RCC 7860 (cell line): ENCODE results near the gene BCORL1.

Experiments used
- DNase-seq: peaks from one replicate; pipeline ENCODE4 v3.0.0-alpha.2; 2015; ENCODE audit warnings: low spot score
- FAIRE-seq: peaks from 2 replicates; lab custom pipeline; 2012; peaks lifted over from hg19 to GRCh38; lab: Jason Lieb, UNC

The BCORL1 gene

DNA sequence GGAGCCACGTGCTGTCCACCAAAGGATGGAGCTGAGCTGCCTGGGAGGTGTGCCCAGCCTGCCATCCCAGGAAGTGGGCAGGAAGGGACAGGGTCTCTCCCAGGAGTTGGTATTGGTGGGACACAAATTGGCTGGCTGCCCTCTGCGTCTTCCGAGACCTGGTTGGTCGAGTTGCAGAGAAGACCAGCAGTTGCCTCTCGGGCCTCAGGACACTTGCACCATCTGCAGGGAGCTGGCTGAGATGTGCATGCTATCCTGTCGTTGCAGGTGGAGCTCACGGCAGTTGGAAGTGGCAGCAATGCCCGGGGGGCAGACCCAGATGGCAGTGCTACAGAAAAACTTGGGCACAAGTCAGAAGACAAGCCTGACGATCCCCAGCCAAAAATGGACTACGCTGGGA, 30.2 kb downstream of the BCORL1 start:
- no peak for FAIRE-seq
- DNase-seq, result no peak

DNA sequence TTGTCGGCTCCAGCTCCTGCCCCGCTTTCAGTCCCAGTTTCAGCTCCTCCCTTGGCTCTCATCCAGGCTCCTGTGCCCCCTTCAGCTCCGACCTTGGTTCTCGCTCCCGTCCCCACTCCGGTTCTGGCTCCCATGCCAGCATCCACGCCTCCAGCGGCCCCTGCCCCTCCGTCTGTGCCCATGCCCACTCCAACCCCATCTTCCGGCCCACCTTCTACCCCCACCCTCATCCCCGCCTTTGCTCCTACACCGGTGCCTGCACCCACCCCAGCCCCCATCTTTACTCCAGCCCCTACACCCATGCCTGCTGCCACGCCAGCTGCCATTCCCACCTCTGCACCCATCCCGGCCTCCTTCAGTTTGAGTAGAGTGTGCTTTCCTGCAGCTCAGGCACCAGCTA, 31.2 kb downstream of the BCORL1 start:
- FAIRE-seq (no peak), DNase-seq (no peak)

DNA sequence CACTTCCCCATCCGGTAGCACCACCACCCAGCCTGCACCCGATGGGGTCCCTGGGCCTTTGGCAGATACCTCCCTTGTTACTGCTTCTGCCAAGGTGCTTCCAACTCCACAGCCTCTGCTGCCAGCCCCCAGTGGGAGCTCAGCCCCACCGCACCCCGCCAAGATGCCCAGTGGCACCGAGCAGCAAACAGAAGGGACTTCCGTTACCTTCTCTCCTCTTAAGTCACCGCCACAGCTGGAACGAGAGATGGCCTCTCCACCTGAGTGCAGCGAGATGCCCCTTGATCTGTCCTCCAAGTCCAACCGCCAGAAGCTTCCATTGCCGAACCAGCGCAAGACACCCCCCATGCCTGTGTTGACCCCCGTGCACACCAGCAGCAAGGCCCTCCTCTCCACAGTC, 31.9 kb downstream of the BCORL1 start:
- DNase-seq, result no peak
- FAIRE-seq, result no peak

DNA sequence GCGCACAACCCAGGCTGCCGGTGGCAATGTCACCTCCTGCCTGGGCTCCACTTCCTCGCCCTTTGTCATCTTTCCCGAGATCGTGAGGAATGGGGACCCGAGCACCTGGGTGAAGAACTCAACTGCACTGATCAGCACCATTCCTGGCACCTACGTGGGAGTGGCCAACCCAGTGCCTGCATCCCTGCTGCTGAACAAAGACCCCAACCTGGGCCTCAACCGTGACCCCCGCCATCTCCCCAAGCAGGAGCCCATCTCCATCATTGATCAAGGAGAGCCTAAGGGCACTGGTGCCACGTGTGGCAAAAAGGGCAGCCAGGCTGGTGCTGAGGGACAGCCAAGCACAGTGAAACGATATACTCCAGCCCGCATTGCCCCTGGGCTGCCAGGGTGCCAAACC, 32.3 kb downstream of the BCORL1 start:
- no peak for FAIRE-seq
- no peak for DNase-seq

DNA sequence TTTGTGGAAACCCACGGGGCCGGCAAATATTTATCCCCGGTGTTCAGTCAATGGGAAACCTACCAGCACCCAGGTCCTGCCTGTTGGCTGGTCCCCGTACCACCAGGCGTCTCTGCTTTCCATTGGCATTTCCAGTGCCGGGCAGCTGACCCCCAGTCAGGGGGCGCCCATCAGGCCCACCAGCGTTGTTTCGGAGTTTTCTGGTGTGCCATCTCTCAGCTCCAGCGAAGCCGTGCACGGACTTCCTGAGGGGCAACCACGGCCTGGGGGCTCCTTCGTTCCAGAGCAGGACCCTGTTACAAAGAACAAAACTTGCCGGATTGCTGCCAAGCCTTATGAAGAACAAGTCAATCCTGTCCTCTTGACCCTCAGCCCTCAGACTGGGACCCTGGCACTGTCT, 32.7 kb downstream of the BCORL1 start:
- no peak for FAIRE-seq
- no peak for DNase-seq

DNA sequence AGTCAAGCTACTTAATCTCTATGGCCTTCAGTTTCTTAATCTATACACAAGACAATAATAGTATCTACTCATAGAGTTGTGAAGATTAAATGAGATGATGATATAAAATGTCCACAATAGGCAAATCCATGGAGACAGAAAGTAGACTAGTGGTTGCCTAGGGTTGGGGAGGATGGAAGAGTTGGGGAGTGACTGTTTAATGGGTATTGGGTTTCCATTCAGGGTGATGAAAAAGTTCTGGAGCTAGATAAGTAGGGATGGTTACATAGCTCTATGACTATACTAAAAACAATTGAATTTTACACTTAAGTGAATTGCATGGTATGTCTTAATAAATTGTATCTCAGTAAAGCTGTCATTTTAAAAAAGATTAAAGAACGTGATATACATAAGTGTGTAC, 35.7 kb downstream of the BCORL1 start:
- FAIRE-seq, result no peak
- no peak for DNase-seq

DNA sequence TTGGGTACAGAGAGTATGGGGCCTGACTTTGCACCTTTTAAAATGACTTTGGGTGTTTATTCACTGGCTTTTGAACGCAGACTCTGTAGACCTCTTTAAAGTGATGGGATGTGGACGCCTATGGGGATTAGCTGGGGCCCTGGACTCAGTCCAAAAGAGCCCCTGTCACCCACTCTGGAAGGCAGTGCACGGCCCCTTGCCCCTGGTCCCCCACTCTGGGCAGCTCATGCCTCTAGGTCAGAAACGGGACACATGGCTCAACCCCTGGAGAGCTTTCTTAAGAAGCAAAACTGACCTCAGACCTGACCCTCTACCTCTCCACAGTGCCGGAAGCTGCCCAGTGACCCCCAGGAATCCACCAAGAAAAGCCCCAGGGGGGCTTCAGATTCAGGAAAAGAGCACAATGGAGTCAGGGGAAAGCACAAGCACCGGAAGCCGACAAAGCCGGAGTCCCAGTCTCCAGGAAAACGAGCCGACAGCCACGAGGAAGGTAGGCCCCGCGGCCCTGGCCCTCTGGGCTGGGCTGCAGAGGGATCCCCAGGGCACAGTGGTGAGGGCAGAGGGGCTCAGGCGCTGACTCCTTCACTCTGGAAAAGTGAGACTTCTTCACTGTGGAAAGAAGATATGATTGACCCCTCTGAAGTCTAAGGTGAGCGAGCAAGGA, 38.4 kb downstream of the BCORL1 start:
- DNase-seq (no peak), FAIRE-seq (no peak)

DNA sequence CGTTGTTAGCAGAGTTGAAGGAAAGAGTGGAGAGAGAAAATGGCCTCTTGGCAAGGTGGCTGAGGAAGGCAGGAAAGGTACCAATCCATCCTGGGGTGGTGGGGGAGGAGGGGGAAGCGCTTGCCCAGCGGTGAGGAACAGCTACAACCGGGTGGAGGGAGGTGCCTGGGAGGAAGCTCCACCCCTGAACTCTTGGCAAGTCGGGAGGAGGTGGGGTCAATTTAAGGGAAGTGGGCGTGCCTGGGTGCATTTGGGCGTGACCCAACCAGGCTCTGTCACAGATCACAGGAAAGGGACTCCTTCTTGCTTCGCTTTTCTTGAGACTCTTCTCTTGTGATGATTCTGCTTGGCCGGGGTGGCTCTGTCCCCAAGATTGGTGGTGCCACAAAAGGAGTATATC, 41.7 kb downstream of the BCORL1 start:
- DNase-seq (peak; percentile 8), FAIRE-seq (no peak)

DNA sequence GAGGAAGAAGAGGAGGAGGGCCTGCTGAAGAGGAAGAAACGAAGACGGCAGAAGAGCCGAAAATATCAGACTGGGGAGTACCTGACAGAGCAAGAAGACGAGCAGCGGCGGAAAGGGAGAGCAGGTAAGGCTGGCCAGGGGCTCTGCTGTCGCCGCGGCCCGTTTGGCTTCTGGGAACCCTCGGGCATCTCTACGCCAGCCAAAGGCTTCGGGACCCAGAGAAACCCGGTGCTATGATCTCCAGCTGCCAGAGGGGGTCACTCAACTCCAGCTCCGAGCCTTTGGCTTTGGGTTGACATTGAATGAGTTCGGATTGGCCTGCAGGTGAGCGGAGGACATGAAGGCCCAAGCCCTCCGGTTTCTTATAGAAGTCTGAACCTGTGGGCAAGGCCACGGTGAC, 42.8 kb downstream of the BCORL1 start:
- FAIRE-seq (no peak), DNase-seq (no peak)

DNA sequence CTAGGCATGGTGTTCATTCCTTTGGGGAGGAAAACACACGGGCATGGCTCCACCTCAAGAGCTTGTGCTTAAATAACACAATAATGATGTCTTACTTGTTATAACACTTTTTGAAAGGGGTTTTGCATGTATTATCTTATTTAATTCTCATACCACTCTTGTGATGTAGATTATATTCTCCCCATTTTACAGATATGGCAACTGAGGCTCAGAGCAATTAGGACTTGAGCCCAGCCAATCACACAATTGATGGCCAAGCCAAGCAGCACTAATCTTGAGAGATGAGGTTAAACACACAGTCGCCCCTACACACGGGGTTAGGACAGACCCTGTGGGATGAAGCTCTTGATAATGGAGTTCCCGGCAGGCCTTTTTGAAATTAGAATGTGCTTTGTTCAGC, 45.1 kb downstream of the BCORL1 start:
- DNase-seq, result no peak
- no peak for FAIRE-seq

DNA sequence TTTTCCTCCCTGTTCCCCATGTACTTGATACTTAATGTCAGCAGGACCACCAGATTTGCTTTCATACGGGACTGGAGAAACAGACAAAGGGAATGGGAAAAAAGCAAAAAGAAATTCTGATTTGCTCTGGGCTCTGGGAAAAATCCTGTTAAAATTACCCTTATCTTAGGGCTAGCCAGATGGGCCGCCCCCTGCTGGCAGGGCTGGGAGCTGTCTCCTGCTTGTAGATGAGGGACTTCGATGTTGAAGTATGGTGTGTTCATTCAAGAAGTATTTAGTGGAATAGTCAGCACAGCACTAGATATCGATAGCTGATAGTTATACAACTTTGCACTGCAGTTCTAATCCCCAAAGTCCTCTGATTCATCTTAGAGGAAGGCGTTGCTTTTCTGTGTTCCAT, 45.8 kb downstream of the BCORL1 start:
- FAIRE-seq (no peak), DNase-seq (no peak)

DNA sequence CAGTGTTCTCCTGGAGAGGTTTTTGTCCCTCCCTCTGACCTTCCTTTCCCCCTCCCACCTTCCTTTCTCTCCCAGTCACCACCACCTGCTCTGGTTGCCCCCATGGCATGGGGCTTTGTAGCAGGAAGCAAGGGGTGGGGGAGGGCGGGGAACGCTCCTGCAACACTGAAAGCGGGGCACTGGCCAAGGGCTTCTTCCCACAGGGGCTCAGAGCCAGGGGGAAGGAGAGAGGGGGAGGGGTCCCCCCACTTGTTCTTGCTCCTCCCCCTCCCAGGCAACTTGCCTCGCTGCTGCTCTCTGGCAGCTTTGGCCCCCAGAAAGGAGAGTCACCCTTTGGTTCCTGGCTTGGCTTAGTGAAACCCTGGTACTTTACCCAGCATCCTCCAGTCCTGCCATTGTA, 48.4 kb downstream of the BCORL1 start:
- FAIRE-seq, result no peak
- DNase-seq, result no peak

DNA sequence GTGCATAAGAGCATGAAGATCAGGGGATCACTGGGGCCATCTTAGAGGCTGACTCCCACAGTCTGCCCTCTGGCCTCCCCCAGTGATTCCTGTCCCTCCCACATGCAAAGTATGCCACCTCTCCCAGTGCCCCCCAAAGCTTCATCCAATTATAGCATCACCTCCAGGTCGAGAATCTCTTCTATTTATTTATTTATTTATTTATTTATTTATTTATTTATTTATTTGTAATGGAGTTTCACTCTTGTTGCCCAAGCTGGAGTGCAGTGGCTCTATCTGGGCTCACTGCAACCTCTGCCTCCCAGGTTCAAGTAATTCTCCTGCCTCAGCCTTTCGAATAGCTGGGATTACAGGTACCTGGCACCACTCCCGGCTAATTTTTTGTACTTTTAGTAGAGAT, 50.1 kb downstream of the BCORL1 start:
- no peak for FAIRE-seq

DNA sequence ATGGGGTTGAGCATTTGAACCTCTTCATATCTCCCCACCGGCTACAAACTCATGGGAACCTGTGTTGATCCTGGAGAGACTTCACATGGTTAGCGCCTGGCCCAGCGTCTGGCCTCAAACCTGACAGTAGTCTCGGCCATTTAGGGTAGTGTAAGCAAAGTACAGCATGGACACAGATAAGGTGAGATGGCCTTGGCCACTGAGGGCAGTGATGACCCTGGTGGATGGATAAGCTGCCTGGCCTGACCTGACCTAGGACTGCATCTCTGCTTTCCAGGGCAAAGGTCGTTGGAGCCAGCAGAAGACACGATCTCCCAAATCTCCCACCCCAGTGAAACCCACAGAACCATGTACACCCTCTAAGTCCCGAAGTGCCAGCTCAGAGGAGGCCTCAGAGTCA, 51.7 kb downstream of the BCORL1 start:
- no peak for DNase-seq
- no peak for FAIRE-seq

More for the DNA sequence above, 50.1 kb downstream of the BCORL1 start:
- DNase-seq, result no peak

DNA sequence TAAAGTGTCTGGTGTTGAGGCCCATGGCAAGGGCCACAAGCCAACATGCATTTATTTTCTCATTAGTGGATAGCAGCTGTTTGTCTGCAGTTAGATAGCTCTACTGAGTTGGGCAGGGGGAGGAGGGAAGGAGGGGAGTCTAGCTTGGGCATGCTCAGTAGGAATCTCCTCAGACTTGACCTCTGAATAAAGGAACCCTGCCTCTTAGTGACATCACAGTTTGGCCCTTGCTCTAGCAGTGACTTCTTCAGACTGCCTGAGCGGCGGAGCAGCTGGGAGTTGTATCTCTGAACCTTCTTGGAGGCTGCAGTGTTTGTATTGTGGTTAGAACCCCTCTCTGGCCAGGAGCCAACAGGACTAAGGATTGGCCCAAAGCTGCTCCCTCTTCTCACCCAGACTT, 57.4 kb downstream of the BCORL1 start:
- FAIRE-seq, result no peak
- no peak for DNase-seq

DNA sequence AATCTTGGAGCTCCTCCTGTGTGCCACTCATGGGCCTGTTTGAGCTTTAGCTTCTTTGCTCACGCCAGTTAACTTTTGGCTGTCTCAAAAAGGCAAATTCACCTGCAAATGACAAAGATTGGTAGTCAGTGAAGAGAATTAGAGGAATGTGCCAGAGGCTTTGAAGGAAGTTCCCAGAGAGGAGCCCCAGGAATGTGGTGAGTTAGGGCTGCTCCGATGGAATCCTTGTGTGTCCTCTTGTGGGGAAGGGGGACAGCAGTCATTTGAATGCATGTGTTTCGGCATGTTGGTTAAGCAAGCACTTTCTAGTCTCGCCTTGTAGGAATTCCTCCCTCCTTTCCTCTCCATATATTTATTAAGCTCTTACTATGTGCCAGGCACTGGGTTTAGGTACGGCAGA, 65.0 kb downstream of the BCORL1 start:
- DNase-seq (no peak), FAIRE-seq (no peak)

DNA sequence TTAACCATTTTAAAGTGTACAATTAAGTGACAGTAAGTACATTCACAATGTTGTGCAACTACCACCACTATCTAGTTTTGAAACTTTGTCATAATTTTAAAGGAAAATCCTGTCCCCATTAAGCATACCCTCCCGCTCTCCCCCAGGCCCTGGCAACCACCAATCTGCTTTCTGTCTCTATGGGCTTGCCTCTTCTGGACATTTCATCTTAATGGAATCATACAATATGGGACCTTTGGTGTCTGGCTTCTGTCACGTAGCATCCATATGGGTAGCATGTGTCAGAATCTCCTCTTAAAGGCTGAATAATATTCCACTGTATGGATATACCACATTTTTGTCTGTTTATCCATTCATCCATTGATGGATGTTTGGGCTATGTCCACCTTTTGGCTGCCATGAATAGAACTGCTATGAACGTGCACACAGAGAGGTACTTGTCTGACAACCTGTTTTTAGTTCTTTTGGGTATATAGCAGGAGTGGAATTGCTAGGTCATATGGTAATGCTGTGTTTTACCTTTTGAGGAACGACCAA, 66.3 kb downstream of the BCORL1 start:
- DNase-seq, result no peak
- no peak for FAIRE-seq

DNA sequence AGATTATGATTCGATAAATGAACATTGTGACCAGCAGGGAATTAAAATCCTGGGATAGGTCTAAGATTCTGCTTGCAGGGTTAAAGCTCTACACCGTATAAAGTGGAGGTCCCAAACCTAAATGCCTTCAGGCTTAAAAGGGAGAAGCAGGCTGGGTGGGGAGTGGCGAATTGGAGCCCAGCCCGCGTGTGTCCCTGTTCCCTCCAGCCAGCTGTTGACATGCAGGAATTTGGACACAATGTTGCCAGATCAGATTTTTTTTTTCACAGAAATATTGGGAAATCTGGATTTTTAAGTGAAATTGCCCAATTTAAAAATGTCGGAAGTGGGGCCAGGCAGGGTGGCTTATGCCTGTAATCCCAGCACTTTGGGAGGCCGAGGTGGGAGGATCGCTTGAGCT, 67.4 kb downstream of the BCORL1 start:
- DNase-seq (no peak), FAIRE-seq (no peak)

DNA sequence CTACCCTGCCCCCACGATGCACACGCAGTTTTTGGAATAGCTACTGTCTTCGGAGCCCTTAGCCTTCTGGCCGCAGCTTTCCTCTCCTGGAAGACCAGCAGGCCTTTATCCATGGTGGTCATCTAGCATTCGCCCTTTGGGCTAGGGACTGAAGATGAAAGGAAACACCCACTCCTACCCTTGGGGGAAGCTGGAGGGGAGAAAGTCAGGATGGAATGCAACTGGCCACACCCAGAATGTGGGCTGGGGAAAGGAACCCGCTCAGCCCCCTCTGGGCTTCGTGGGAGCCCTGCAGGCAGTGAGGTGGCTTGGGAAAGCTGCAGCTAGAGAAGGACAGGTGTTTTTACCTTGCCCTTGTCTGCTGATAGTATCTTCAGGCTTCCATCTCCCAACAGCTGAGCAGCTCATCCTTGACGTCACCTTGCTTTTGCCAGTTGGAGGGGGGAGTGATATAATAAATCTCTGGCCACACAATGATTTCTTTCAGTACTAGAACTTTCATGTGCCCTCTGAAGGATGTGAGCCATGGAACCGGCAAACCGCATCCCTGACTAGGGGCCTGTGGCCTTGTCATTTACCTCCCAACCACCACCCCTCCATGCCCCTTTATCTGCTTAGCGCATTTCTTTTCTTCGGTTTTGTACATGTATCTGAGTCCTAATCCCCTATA, 68.9 kb downstream of the BCORL1 start:
- FAIRE-seq, result no peak
- DNase-seq, result no peak

DNA sequence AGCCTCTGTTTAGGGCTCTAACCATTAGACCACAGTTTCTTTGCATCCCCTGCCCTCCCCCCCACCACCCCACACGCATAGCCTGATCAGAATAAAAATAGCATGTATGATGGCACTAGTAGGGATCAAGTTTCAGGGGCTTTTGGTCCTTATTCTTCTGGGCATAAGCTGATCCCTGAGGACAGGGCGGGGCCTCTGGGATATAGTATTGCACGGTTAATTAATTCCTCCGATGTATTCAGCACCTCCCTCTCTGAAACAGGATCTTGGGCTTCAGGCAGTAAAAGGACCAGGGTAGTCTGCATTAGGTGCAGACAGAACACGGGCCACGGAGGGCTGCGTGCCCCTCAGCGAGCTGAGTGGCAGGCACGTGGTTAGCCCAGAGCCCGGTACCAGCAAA, 70.8 kb downstream of the BCORL1 start:
- DNase-seq (no peak), FAIRE-seq (no peak)

DNA sequence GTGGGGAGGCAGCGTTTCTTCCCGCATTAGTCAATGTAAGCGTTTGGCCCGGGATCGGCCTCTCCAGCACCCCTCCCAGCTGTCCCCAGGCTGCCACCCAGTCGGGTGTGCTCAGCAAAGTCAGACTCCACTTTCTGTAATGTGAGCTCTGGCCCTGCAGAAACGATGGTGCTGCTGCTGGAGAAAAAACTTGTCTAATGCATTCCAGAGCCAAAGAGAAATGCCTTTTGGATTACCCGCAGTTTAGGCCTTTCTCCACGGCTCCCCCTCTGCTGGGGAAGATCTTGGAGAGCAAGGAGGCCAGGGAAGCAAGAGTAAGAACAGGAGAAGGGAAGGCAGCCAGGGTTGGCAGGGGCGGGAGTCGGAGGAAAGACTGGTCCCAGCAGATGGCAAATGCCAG, 72.7 kb downstream of the BCORL1 start:
- DNase-seq (no peak), FAIRE-seq (no peak)

DNA sequence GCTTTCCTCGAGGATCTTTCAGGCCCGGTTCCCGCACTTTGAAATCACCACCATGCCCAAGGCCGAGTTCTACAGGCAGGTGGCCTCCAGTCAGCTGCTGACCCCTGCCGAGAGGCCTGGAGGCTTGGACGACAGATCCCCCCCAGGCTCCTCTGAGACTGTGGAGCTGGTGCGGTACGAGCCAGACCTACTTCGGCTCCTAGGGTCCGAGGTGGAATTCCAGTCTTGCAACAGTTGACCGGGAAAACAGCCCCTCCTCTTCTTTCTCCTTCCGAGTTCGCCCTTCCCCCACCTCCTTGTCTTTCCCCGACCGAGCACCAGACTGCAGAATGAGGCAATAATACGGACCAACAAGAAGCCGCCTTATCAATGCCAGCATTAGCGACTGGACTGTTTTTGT, 73.5 kb downstream of the BCORL1 start:
- no peak for DNase-seq
- FAIRE-seq, result no peak

DNA sequence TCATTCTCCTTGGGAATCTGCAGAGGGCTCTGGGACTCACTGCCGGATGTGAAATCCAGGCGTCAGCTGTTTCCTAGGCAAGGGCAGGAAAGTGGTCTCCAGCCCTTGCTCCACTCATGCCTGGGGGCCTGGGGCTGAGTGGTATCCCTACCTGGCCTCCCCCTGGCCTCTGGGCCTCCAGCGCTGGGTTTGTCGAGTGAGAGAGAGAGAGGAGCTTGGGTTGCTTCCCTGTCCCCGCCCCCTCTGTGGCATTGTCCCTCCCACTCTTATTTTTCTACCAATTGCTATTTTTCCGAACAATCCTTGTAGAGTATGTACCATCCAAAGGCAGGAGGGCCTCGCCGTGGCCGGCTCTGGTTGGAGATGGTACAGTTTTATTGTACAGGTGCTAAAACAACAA, 74.8 kb downstream of the BCORL1 start:
- FAIRE-seq, result no peak
- no peak for DNase-seq
